CD8-positive, alpha-beta memory T cell (primary cell): Measurements from ENCODE around the gene PIGP. TPM values are rescaled to one million over a fixed set of nuclear protein-coding genes. Genes with fewer than 3 reads are reported as not detected.

Experiments
- CTCF ChIA-PET: fragments of 350-600 bp; sonication (Branson Sonifier 250); formaldehyde crosslinking; loops from one replicate; lab custom pipeline; 2021; ENCODE audit warnings: antibody characterized with exemption; lab: Charles Lee
- POLR2A ChIA-PET: fragments of 350-600 bp; sonication (Branson Sonifier 250); formaldehyde crosslinking; loops from one replicate; lab custom pipeline; 2021; ENCODE audit warnings: antibody characterized with exemption; lab: Charles Lee
- DNase-seq, 5 donors: peaks; one replicate each; pipeline versions ENCODE4 v3.0.0 to v3.0.0-alpha.2; 2020 to 2022; ENCODE audit warnings: mixed read lengths in 1 of 5
- H3K27ac ChIP-seq: one replicate; pipeline ENCODE4 v1.7.0; 2013; ENCODE audit warnings: low read depth, mild to moderate bottlenecking, low read length, moderate library complexity
- H3K27me3 ChIP-seq: 2 replicates; pipeline ENCODE4 v1.7.0; 2013; ENCODE audit warnings: low read length, mild to moderate bottlenecking; ENCODE audit not compliant: insufficient read depth, poor library complexity, severe bottlenecking
- H3K36me3 ChIP-seq: 2 replicates; pipeline ENCODE4 v1.7.0; 2013; ENCODE audit warnings: mild to moderate bottlenecking, low read length, moderate library complexity; ENCODE audit not compliant: insufficient read depth
- H3K4me1 ChIP-seq: 2 replicates; pipeline ENCODE4 v1.7.0; 2013; ENCODE audit warnings: mild to moderate bottlenecking, low read length, moderate library complexity; ENCODE audit not compliant: insufficient read depth
- H3K4me3 ChIP-seq: 2 replicates; pipeline ENCODE4 v1.7.0; 2013; ENCODE audit warnings: mild to moderate bottlenecking, low read length
- H3K9me3 ChIP-seq: 2 replicates; pipeline ENCODE4 v1.7.0; 2013; ENCODE audit warnings: mild to moderate bottlenecking, low read length
- H3K27ac Mint-ChIP-seq, 8 donors: one replicate each; pipeline ENCODE4 v1.8.0; 2020 to 2021; ENCODE audit warnings: mixed read lengths in 8 of 8, mild to moderate bottlenecking in 6 of 8, inconsistent platforms in 3 of 8, moderate library complexity in 3 of 8
- H3K27me3 Mint-ChIP-seq, 2 donors: one replicate each; pipeline ENCODE4 v1.8.0; 2020 to 2021; ENCODE audit warnings: mixed read lengths in 2 of 2, mild to moderate bottlenecking in 1 of 2, moderate library complexity in 1 of 2
- H3K36me3 Mint-ChIP-seq, 3 donors: one replicate each; pipeline ENCODE4 v1.8.0; 2020 to 2021; ENCODE audit warnings: mixed read lengths in 3 of 3, inconsistent platforms in 1 of 3, mild to moderate bottlenecking in 1 of 3
- H3K4me1 Mint-ChIP-seq, 3 donors: one replicate each; pipeline ENCODE4 v1.8.0; 2020 to 2021; ENCODE audit warnings: mixed read lengths in 3 of 3, inconsistent platforms in 1 of 3, mild to moderate bottlenecking in 1 of 3
- H3K4me3 Mint-ChIP-seq, 7 donors: one replicate each; pipeline ENCODE4 v1.8.0; 2020 to 2021; ENCODE audit warnings: mixed read lengths in 7 of 7, mild to moderate bottlenecking in 6 of 7, moderate library complexity in 4 of 7, inconsistent platforms in 2 of 7
- H3K9me3 Mint-ChIP-seq, 5 donors: one replicate each; pipeline ENCODE4 v1.8.0; 2020 to 2022; ENCODE audit warnings: mixed read lengths in 5 of 5, mild to moderate bottlenecking in 3 of 5, moderate library complexity in 2 of 5, inconsistent platforms in 1 of 5
- polyA plus RNA-seq: library from polyadenylated mRNA; unstranded; fragments of 300-500 nt; fragmentation: Illumina TruSeq; gene quantifications from one replicate; pipeline ENCODE4 v1.2.3, GENCODE V29; 2021
- total RNA-seq, 2 experiments: library from RNA; stranded (reverse); gene quantifications; one replicate each; pipeline ENCODE4 v1.2.3, GENCODE V29; 2021

Gene PIGP
- total and polyA plus RNA-seq, 3 experiments from 2014 or later = 23.9 to 36.6 (median 24.2) TPM

- no peaks in the 10 kb centered on the region for H3K9me3 ChIP-seq
- H3K27ac ChIP-seq = no peak overlapping the region
- no peaks in the 10 kb centered on the region for H3K4me1 Mint-ChIP-seq
- peaks cover 0 to 18% of the 10 kb centered on the region in 2 donors for H3K27me3 Mint-ChIP-seq
- no peak for DNase-seq
- H3K4me1 ChIP-seq = no peaks in the 10 kb centered on the region
- no peaks in the 10 kb centered on the region for H3K36me3 Mint-ChIP-seq
- H3K9me3 Mint-ChIP-seq = no peaks in the 10 kb centered on the region
- no peaks in the 10 kb centered on the region for H3K27me3 ChIP-seq
- H3K4me3 ChIP-seq = no peak overlapping the region
- no peaks in the 10 kb centered on the region for H3K36me3 ChIP-seq
- CTCF ChIA-PET = interaction anchor here (0.5 to 1.3 kb wide), 2 partner anchors 8 to 46 kb away, joined by 3 to 5 read pairs; no protein-coding TSS in a partner anchor
- no peak overlapping the region for H3K27ac Mint-ChIP-seq
- POLR2A ChIA-PET = no interaction called here
- no peak overlapping the region for H3K4me3 Mint-ChIP-seq
These were observed 54.8 kb downstream of the PIGP start for GRCh38 chr21:37017951-37018679.

Other genes with a start within 250 kb of the PIGP start
- 10 to 100 TPM; 13.4 to 14.7 TPM for gene HLCS, start 106.4 kb downstream of the PIGP start, total RNA-seq
- 12.7 TPM for gene HLCS, start 106.4 kb downstream of the PIGP start, polyA plus RNA-seq
- under 1 TPM in 1 of 2 experiments, not detected in 1; 0.09 TPM for gene RIPPLY3, start 66.4 kb downstream of the PIGP start, total RNA-seq
- not detected for gene RIPPLY3, start 66.4 kb downstream of the PIGP start, polyA plus RNA-seq
- 10 to 100 TPM; 53.0 to 54.5 TPM for gene TTC3, start 183 bp upstream of the PIGP start, total RNA-seq
- gene TTC3, start 183 bp upstream of the PIGP start, polyA plus RNA-seq = 108 TPM
- gene VPS26C, start 194.3 kb upstream of the PIGP start, total RNA-seq = 10 to 100 TPM; 59.1 to 62.7 TPM
- 82.0 TPM for gene VPS26C, start 194.3 kb upstream of the PIGP start, polyA plus RNA-seq